Measurements from ENCODE around the gene IL31. TPM values are rescaled to one million over a fixed set of nuclear protein-coding genes. Genes with fewer than 3 reads are reported as not detected.

Gene IL31
- total RNA-seq, 1 donor from 2014 or later: not detected

- FAIRE-seq (no peak), DNase-seq (ENCODE audit: low read depth) (no peak)
- no peaks in the 10 kb centered on the region for H3K27me3 ChIP-seq (ENCODE audit: control insufficient read depth, insufficient read depth, low read length)
- TF ChIP-seq CTCF (IDR thresholded peaks at IDR 0.05; ENCODE audit: insufficient read depth, low read length, severe bottlenecking): no peak
- H3K36me3 ChIP-seq (ENCODE audit: control insufficient read depth, insufficient read depth, low read length): peaks cover 44% of the 10 kb centered on the region
- H3K4me3 ChIP-seq (ENCODE audit: low read depth, low read length): no peak overlapping the region
Measured at GRCh38 chr12:122137229-122137628, 36.8 kb downstream of the IL31 start.

- no peak overlapping the region for H3K4me3 ChIP-seq (ENCODE audit: low read depth, low read length)
- FAIRE-seq (no peak), DNase-seq (ENCODE audit: low read depth) (no peak)
- H3K27me3 ChIP-seq (ENCODE audit: control insufficient read depth, insufficient read depth, low read length): no peaks in the 10 kb centered on the region
- no peak for TF ChIP-seq CTCF (IDR thresholded peaks at IDR 0.05; ENCODE audit: insufficient read depth, low read length, severe bottlenecking)
- peaks cover 37% of the 10 kb centered on the region for H3K36me3 ChIP-seq (ENCODE audit: control insufficient read depth, insufficient read depth, low read length)
Measured at GRCh38 chr12:122135437-122136031, 38.5 kb downstream of the IL31 start.

GRCh38 chr12:122133192-122133950 is 40.6 kb downstream of the IL31 start:
- FAIRE-seq: no peak
- H3K4me3 ChIP-seq (ENCODE audit: low read depth, low read length): no peak overlapping the region
- no peaks in the 10 kb centered on the region for H3K27me3 ChIP-seq (ENCODE audit: control insufficient read depth, insufficient read depth, low read length)
- peaks cover 51% of the 10 kb centered on the region for H3K36me3 ChIP-seq (ENCODE audit: control insufficient read depth, insufficient read depth, low read length)
- no peak for TF ChIP-seq CTCF (IDR thresholded peaks at IDR 0.05; ENCODE audit: insufficient read depth, low read length, severe bottlenecking)
- no peak for DNase-seq (ENCODE audit: low read depth)

GRCh38 chr12:122130150-122130549 is 43.9 kb downstream of the IL31 start:
- DNase-seq (ENCODE audit: low read depth) (no peak), FAIRE-seq (no peak)
- Histone ChIP-seq H3K27me3 (ENCODE audit: control insufficient read depth, insufficient read depth, low read length) (no peaks in the 10 kb centered on the region), H3K36me3 (ENCODE audit: control insufficient read depth, insufficient read depth, low read length) (peaks cover 44% of the 10 kb centered on the region), H3K4me3 (ENCODE audit: low read depth, low read length) (no peak overlapping the region)
- no peak for TF ChIP-seq CTCF (IDR thresholded peaks at IDR 0.05; ENCODE audit: insufficient read depth, low read length, severe bottlenecking)

- Histone ChIP-seq H3K36me3 (ENCODE audit: control insufficient read depth, insufficient read depth, low read length) (peaks cover 41% of the 10 kb centered on the region), H3K27me3 (ENCODE audit: control insufficient read depth, insufficient read depth, low read length) (no peaks in the 10 kb centered on the region), H3K4me3 (ENCODE audit: low read depth, low read length) (no peak overlapping the region)
- TF ChIP-seq CTCF (IDR thresholded peaks at IDR 0.05; ENCODE audit: insufficient read depth, low read length, severe bottlenecking): no peak
- FAIRE-seq (no peak), DNase-seq (ENCODE audit: low read depth) (no peak)
Measured at GRCh38 chr12:122129131-122129530, 44.9 kb downstream of the IL31 start.
